Measurements from ENCODE around the gene CLTB. TPM values are rescaled to one million over a fixed set of nuclear protein-coding genes. Genes with fewer than 3 reads are reported as not detected.
A peak's percentile ranks its signal among the peaks of the same experiment; 100 is the strongest.

CLTB gene
- total RNA-seq, 1 experiment from 2014 or later: 339 TPM

GRCh38 chr5:176361437-176362232, 54.7 kb downstream of the CLTB start, which contains the start of gene KIAA1191:
KIAA1191 (minus strand) TSS chr5:176361764; CDS start chr5:176359508, 2,256 bp downstream.
- POLR2A ChIA-PET: interaction anchor here (0.6 to 3.0 kb wide), 23 partner anchors 9 to 895 kb away, joined by 3 to 51 read pairs (median 5); partner anchors contain the start of genes CDHR2, CLTB, FAF2 and HIGD2A
- H3K4me3 Mint-ChIP-seq (ENCODE audit: unreplicated experiment): peak within 1 kb of the TSS; percentile 98
- peaks cover 23% of the 10 kb centered on the region for H3K36me3 Mint-ChIP-seq (ENCODE audit: insufficient read depth, unreplicated experiment)
- H3K9me3 Mint-ChIP-seq (ENCODE audit: unreplicated experiment): no peaks in the 10 kb centered on the region
- CTCF ChIA-PET: interaction anchor here (0.5 to 1.5 kb wide), 16 partner anchors 9 to 1491 kb away, joined by 3 to 6 read pairs (median 3); partner anchors contain the start of genes HIGD2A and NOP16
- peak within 1 kb of the TSS; percentile 97 for H3K27ac Mint-ChIP-seq (ENCODE audit: low read depth, unreplicated experiment)
- intact Hi-C loops (cut with micrococcal nuclease): loop anchor here (2.0 to 5.0 kb wide), 2 partner anchors 53 to 86 kb away; partner anchors contain the start of gene FAF2
- peaks cover 18% of the 10 kb centered on the region for H3K4me1 Mint-ChIP-seq (ENCODE audit: insufficient read depth, unreplicated experiment)
- TF ChIP-seq CTCF (IDR thresholded peaks at IDR 0.05; ENCODE audit: unreplicated experiment): peak; percentile 25
- no peaks in the 10 kb centered on the region for H3K27me3 Mint-ChIP-seq (ENCODE audit: insufficient read depth, unreplicated experiment)
- BruUV-seq (replicated peaks): no TSS peak
- DNase-seq (ENCODE audit: unreplicated experiment): peak; percentile 94

- POLR2A ChIA-PET: interaction anchor here (0.6 to 3.0 kb wide), 17 partner anchors 9 to 582 kb away, joined by 3 to 51 read pairs (median 6); partner anchors contain the start of genes CLTB, FAF2, HIGD2A and NOP16
- H3K36me3 Mint-ChIP-seq (ENCODE audit: insufficient read depth, unreplicated experiment): peaks cover 27% of the 10 kb centered on the region
- H3K27me3 Mint-ChIP-seq (ENCODE audit: insufficient read depth, unreplicated experiment): no peaks in the 10 kb centered on the region
- intact Hi-C loops (cut with micrococcal nuclease): loop anchor here (2.0 to 5.0 kb wide), 2 partner anchors 54 to 86 kb away; partner anchors contain the start of gene FAF2
- DNase-seq (ENCODE audit: unreplicated experiment): peak; percentile 39
- H3K4me1 Mint-ChIP-seq (ENCODE audit: insufficient read depth, unreplicated experiment): peaks cover 18% of the 10 kb centered on the region
- peak overlapping the region; percentile 97 for H3K27ac Mint-ChIP-seq (ENCODE audit: low read depth, unreplicated experiment)
- BruUV-seq (replicated peaks): TSS peak; percentile 70
- CTCF ChIA-PET: interaction anchor here (0.6 to 1.5 kb wide), 13 partner anchors 10 to 631 kb away, joined by 3 to 6 read pairs (median 3); partner anchors contain the start of genes FAF2 and NOP16
- TF ChIP-seq CTCF (IDR thresholded peaks at IDR 0.05; ENCODE audit: unreplicated experiment): no peak
- H3K4me3 Mint-ChIP-seq (ENCODE audit: unreplicated experiment): peak overlapping the region; percentile 98
- no peaks in the 10 kb centered on the region for H3K9me3 Mint-ChIP-seq (ENCODE audit: unreplicated experiment)
Measured at GRCh38 chr5:176360894-176361436, 55.4 kb downstream of the CLTB start.

- peak overlapping the region; percentile 29 for H3K27ac Mint-ChIP-seq (ENCODE audit: low read depth, unreplicated experiment)
- H3K36me3 Mint-ChIP-seq (ENCODE audit: insufficient read depth, unreplicated experiment): peaks cover 35% of the 10 kb centered on the region
- H3K9me3 Mint-ChIP-seq (ENCODE audit: unreplicated experiment): no peaks in the 10 kb centered on the region
- H3K4me3 Mint-ChIP-seq (ENCODE audit: unreplicated experiment): peak overlapping the region; percentile 98
- CTCF ChIA-PET: interaction anchor here (0.9 to 1.6 kb wide), 4 partner anchors 88 to 630 kb away, joined by 3 to 6 read pairs (median 3); partner anchors contain the start of gene FAF2
- H3K27me3 Mint-ChIP-seq (ENCODE audit: insufficient read depth, unreplicated experiment): no peaks in the 10 kb centered on the region
- intact Hi-C loops (cut with micrococcal nuclease): loop anchor here (2.0 to 5.0 kb wide), 2 partner anchors 55 to 88 kb away; partner anchors contain the start of gene FAF2
- DNase-seq (ENCODE audit: unreplicated experiment): no peak
- POLR2A ChIA-PET: interaction anchor here (1.0 to 3.0 kb wide), 7 partner anchors 11 to 107 kb away, joined by 3 to 8 read pairs (median 5); partner anchors contain the start of genes FAF2, HIGD2A and NOP16
- no peak for TF ChIP-seq CTCF (IDR thresholded peaks at IDR 0.05; ENCODE audit: unreplicated experiment)
- BruUV-seq (replicated peaks): TSS peak; percentile 1
- H3K4me1 Mint-ChIP-seq (ENCODE audit: insufficient read depth, unreplicated experiment): peaks cover 18% of the 10 kb centered on the region
Measured at GRCh38 chr5:176359658-176360057, 56.7 kb downstream of the CLTB start.

All from MCF 10A (cell line).